GM12878 (cell line): ENCODE measurements around the gene GPRC5C. TPM values are rescaled to one million over a fixed set of nuclear protein-coding genes. Genes with fewer than 3 reads are reported as not detected.

ENCODE experiments used
- ATAC-seq: fragments of 200-7000 bp; cut with Tn5 transposase; 3 replicates; pipeline ENCODE4 v1.9.1; 2020; ENCODE audit warnings: mild to moderate bottlenecking, moderate library complexity
- BruUV-seq: library from RNA; stranded (reverse); fragments of 400-500 nt; replicated peaks from 2 replicates; lab custom pipeline; 2021; lab: Mats Ljungman, UMichigan
- CTCF ChIA-PET: fragments of 300-600 bp; sonication (Branson Sonifier 250); formaldehyde crosslinking; extraction: SDS; loops from one replicate; lab custom pipeline; 2021; ENCODE audit warnings: inconsistent platforms; lab: Yijun Ruan, JAX
- POLR2A ChIA-PET: fragments of 350-600 bp; formaldehyde crosslinking; extraction: SDS; loops from one replicate; lab custom pipeline; 2021; ENCODE audit warnings: inconsistent platforms; lab: Charles Lee
- RAD21 ChIA-PET: fragments of 300-600 bp; sonication (Branson Sonifier 250); formaldehyde crosslinking; loops from one replicate; lab custom pipeline; 2023; ENCODE audit warnings: antibody characterized with exemption; ENCODE audit not compliant: unreplicated experiment; lab: Charles Lee
- SMC1A ChIA-PET: fragments of 300-600 bp; sonication (Branson Sonifier 250); formaldehyde crosslinking; loops from one replicate; lab custom pipeline; 2023; ENCODE audit not compliant: unreplicated experiment, uncharacterized antibody; lab: Charles Lee
- DNase-seq: peaks from one replicate; pipeline ENCODE4 v3.0.0-alpha.2; 2011; ENCODE audit warnings: low read depth, low spot score
- FAIRE-seq: peaks from 3 replicates; lab custom pipeline; 2011; peaks lifted over from hg19 to GRCh38; lab: Jason Lieb, UNC
- H2AFZ ChIP-seq: 2 replicates; pipeline ENCODE4 v1.6.0; 2011; ENCODE audit warnings: low read depth, low read length, control low read depth; ENCODE audit not compliant: control insufficient read depth
- H3K27ac ChIP-seq: 2 replicates; pipeline ENCODE4 v1.5.1; 2011; ENCODE audit warnings: control low read depth; ENCODE audit not compliant: control insufficient read depth, insufficient read depth
- H3K27me3 ChIP-seq, 2 experiments: replicated peaks in 1 of 2; 2 replicates each; pipeline versions ENCODE4 v1.6.0 to v1.6.1; 2011; ENCODE audit warnings: low read length in 1 of 2; ENCODE audit not compliant: control insufficient read depth in 2 of 2, insufficient read depth in 2 of 2
- H3K36me3 ChIP-seq, 2 experiments: 2 replicates each; pipeline ENCODE4 v1.5.1; 2011; ENCODE audit warnings: low read length in 1 of 2; ENCODE audit not compliant: control insufficient read depth in 2 of 2, insufficient read depth in 2 of 2
- H3K4me1 ChIP-seq: 2 replicates; pipeline ENCODE4 v1.6.1; 2011; ENCODE audit warnings: mild to moderate bottlenecking, low read length, moderate library complexity, mixed read lengths; ENCODE audit not compliant: control insufficient read depth, insufficient read depth
- H3K4me2 ChIP-seq: 2 replicates; pipeline ENCODE4 v1.6.0; 2011; ENCODE audit warnings: control low read depth; ENCODE audit not compliant: control insufficient read depth, insufficient read depth
- H3K4me3 ChIP-seq: fragments of 200-600 bp; sonication (generic); 2 replicates; pipeline ENCODE4 v1.5.1; 2016
- H3K79me2 ChIP-seq: 2 replicates; pipeline ENCODE4 v1.6.0; 2011; ENCODE audit warnings: low read length; ENCODE audit not compliant: control insufficient read depth, insufficient read depth
- H3K9ac ChIP-seq: 2 replicates; pipeline ENCODE4 v1.8.0; 2011; ENCODE audit warnings: low read length, control low read depth, mixed read lengths; ENCODE audit not compliant: control insufficient read depth, insufficient read depth
- H3K9me3 ChIP-seq: replicated peaks from 3 replicates; pipeline ENCODE4 v1.5.1; 2011; ENCODE audit warnings: mild to moderate bottlenecking, low read length; ENCODE audit not compliant: control insufficient read depth, insufficient read depth
- H4K20me1 ChIP-seq: 2 replicates; pipeline ENCODE4 v1.6.0; 2011; ENCODE audit not compliant: control insufficient read depth, insufficient read depth
- BACH1 ChIP-seq: fragments of 450-650 bp; IDR thresholded peaks from 2 replicates; pipeline ENCODE4 v1.6.1; 2017; ENCODE audit warnings: mild to moderate bottlenecking, borderline replicate concordance
- CHD4 ChIP-seq: fragments of 200-600 bp; sonication (generic); IDR thresholded peaks from 2 replicates; pipeline ENCODE4 v1.6.1; 2016; ENCODE audit warnings: mild to moderate bottlenecking
- POLR2A ChIP-seq: IDR thresholded peaks from 2 replicates; pipeline ENCODE4 v1.6.1; 2011; ENCODE audit warnings: low read depth, mild to moderate bottlenecking, low read length
- POLR2AphosphoS2 ChIP-seq: IDR thresholded peaks from 2 replicates; pipeline ENCODE4 v1.6.1; 2011; ENCODE audit warnings: low read depth, mild to moderate bottlenecking, low read length, improper control_type of control experiment, moderate library complexity
- RAD51 ChIP-seq: fragments of 450-650 bp; IDR thresholded peaks from 2 replicates; pipeline ENCODE4 v1.6.1; 2016; ENCODE audit warnings: moderate library complexity, mild to moderate bottlenecking, inconsistent platforms
- WGBS: methylation state at CpG from one replicate; pipeline ENCODE4 v1.1.6; 2016; ENCODE audit warnings: low lambda C conversion rate; ENCODE audit not compliant: insufficient replicate concordance, insufficient coverage; ENCODE audit errors: missing lambda C conversion rate; 5-methylcytosine and 5-hydroxymethylcytosine counted together
- in situ Hi-C: fragments of 300-500 bp; cut with MboI; formaldehyde crosslinking; loops from 9 replicates; pipeline ENCODE4 v1.14.3; 2018; ENCODE audit warnings: mixed read lengths
- intact Hi-C: fragments of 100-400 bp; cut with micrococcal nuclease; formaldehyde crosslinking; loops from one replicate; pipeline ENCODE4 v1.14.2; 2022; ENCODE audit not compliant: unreplicated experiment
- polyA plus RNA-seq, 11 experiments: library from polyadenylated mRNA; depleted of rRNA in 4 of 11; unstranded in 6 of 11; stranded (reverse) in 5 of 11; fragments of >200 nt; fragmentation: Nextera tagmentation in 4 of 11; fragmentation: Illumina TruSeq in 1 of 11; extraction: Ambion mirVana in 4 of 11; extraction: Trizol in 1 of 11; gene quantifications; 1 replicate in 1 of 11; 2 replicates in 10 of 11; pipeline versions ENCODE4 v1.2.1 to v1.2.3, GENCODE V29; 2011 to 2016; ENCODE audit warnings: inconsistent platforms in 2 of 11, missing spikeins in 2 of 11, low read depth in 1 of 11
- total RNA-seq, 4 experiments: library from RNA; depleted of rRNA in 3 of 4; stranded (reverse); fragments of >200 nt in 3 of 4; fragmentation: Illumina TruSeq in 1 of 4; extraction: Trizol in 1 of 4; gene quantifications; 2 replicates each; pipeline versions ENCODE4 v1.2.1 to v1.2.3, GENCODE V29; 2013 to 2021
- TF ChIP-seq, protein P1 (sequence below): IDR thresholded peaks from 2 replicates; pipeline ENCODE4 v1.6.1; 2012; ENCODE audit warnings: low read depth, low read length, improper control_type of control experiment
- TF ChIP-seq, protein P2 (sequence below): fragments of 450-650 bp; IDR thresholded peaks from 2 replicates; pipeline ENCODE4 v1.6.1; 2016; ENCODE audit warnings: mild to moderate bottlenecking

GPRC5C gene
- total and polyA plus RNA-seq, 10 of the 15 experiments (the other 5 are each of a cell fraction or from before 2014, with no cell fraction given): 0.04 to 1.3 (median 0.36) TPM; not detected in 2

DNA sequence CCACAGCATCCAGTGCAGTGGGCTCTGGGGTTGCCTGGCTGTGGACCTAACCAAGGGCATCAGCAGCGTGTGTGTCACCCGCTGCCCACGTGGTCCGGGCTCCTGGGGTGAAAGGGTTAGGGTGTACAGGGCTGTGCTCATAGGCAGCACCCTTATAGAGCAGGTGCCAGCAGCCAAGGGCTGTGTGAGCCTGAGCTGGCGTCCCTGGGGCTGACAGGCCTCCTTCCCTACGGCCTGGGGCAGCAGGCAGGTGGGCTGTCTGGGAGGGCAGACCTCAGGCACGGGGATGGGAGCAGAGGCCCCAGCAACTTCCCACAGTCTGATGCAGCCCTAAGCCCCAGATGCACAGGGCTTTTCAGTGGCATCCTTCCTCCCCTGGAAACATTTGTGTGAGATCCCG is 48.4 kb downstream of the GPRC5C start:
- TF ChIP-seq, protein P1, sequence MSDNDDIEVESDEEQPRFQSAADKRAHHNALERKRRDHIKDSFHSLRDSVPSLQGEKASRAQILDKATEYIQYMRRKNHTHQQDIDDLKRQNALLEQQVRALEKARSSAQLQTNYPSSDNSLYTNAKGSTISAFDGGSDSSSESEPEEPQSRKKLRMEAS: no peak
- TF ChIP-seq POLR2A: peak; percentile 34; the same call in 1 of the 2 replicates
- TF ChIP-seq BACH1: 0 out of 2 replicates have a peak, but pooled peaks have one; percentile 27
- TF ChIP-seq RAD51: no peak
- FAIRE-seq (no peak), ATAC-seq (no peak), DNase-seq (no peak)
- ChIA-PET CTCF (interaction anchor here (0.6 to 2.1 kb wide), 6 partner anchors 11 to 101 kb away, joined by 3 to 8 read pairs (median 4); no protein-coding TSS in a partner anchor), SMC1A (interaction anchor here (1.5 kb wide), 1 partner anchor 9 kb away, joined by 9 read pairs; no protein-coding TSS in a partner anchor), RAD21 (interaction anchor here (0.6 to 1.3 kb wide), 2 partner anchors 16 to 94 kb away, joined by 3 to 4 read pairs; no protein-coding TSS in a partner anchor), POLR2A (interaction anchor here (1.3 kb wide), 1 partner anchor 9 kb away, joined by 4 read pairs; no protein-coding TSS in a partner anchor)
- H3K79me2 ChIP-seq: peaks cover 8% of the 10 kb centered on the region
- H3K4me2 ChIP-seq: no peak overlapping the region
- no peak overlapping the region for H3K27ac ChIP-seq
- peaks cover 20% of the 10 kb centered on the region for H3K4me1 ChIP-seq
- peaks cover 4% of the 10 kb centered on the region; the same call in 2 of the 3 replicates for H3K9me3 ChIP-seq
- peaks cover 30 to 39% of the 10 kb centered on the region in 2 experiments for H3K36me3 ChIP-seq
- in situ Hi-C loops (no loop called here), intact Hi-C loops (no loop called here)
- H3K4me3 ChIP-seq: no peak overlapping the region
- H3K27me3 ChIP-seq: no peaks in the 10 kb centered on the region
- no peak overlapping the region for H3K9ac ChIP-seq
- no TSS peak for BruUV-seq
- WGBS: 63% methylated on average over 8 of the region's 8 CpGs
- H4K20me1 ChIP-seq: no peaks in the 10 kb centered on the region; the same call in 1 of the 2 replicates
- no peak overlapping the region for H2AFZ ChIP-seq

DNA sequence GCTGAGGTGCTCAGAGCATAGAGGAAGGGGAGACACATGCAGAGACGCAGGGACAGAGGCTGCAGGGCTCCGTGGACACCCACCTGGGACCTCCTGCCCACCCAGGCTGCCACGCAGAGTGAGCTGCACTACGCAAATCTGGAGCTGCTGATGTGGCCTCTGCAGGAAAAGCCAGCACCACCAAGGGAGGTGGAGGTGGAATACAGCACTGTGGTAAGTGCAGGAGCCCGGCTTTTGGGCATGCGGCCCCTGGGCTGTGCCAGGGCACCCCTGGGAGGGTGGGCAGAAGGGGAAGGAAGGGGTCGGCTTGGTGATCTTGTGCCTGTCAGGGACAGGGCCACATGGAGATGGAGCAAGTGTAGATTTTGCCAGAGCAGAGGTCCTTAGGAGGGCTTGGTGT is 49.7 kb downstream of the GPRC5C start:
- H3K9ac ChIP-seq: no peak overlapping the region
- H3K4me3 ChIP-seq: no peak overlapping the region
- peaks cover 24 to 46% of the 10 kb centered on the region in 2 experiments for H3K36me3 ChIP-seq
- WGBS: 59% methylated on average over 7 of the region's 7 CpGs
- no TSS peak for BruUV-seq
- ChIA-PET SMC1A (interaction anchor here (0.6 to 1.5 kb wide), 2 partner anchors 10 to 176 kb away, joined by 3 to 9 read pairs; no protein-coding TSS in a partner anchor), CTCF (interaction anchor here (0.9 to 1.4 kb wide), 2 partner anchors 12 to 40 kb away, joined by 3 to 4 read pairs; no protein-coding TSS in a partner anchor), POLR2A (interaction anchor here (1.0 kb wide), 1 partner anchor 13 kb away, joined by 3 read pairs; no protein-coding TSS in a partner anchor), RAD21 (no interaction called here)
- no peaks in the 10 kb centered on the region for H3K27me3 ChIP-seq
- H3K27ac ChIP-seq: no peak overlapping the region
- ATAC-seq (no peak), DNase-seq (no peak), FAIRE-seq (no peak)
- in situ Hi-C loops: no loop called here
- H3K4me2 ChIP-seq: no peak overlapping the region
- H3K79me2 ChIP-seq: peaks cover 2% of the 10 kb centered on the region
- no peaks in the 10 kb centered on the region; the same call in 1 of the 2 replicates for H4K20me1 ChIP-seq
- TF ChIP-seq, protein P2, sequence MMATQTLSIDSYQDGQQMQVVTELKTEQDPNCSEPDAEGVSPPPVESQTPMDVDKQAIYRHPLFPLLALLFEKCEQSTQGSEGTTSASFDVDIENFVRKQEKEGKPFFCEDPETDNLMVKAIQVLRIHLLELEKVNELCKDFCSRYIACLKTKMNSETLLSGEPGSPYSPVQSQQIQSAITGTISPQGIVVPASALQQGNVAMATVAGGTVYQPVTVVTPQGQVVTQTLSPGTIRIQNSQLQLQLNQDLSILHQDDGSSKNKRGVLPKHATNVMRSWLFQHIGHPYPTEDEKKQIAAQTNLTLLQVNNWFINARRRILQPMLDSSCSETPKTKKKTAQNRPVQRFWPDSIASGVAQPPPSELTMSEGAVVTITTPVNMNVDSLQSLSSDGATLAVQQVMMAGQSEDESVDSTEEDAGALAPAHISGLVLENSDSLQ: no peak
- no peak for TF ChIP-seq CHD4
- TF ChIP-seq POLR2AphosphoS2: 0 out of 2 replicates have a peak, but pooled peaks have one; percentile 19
- H3K4me1 ChIP-seq: peaks cover 18% of the 10 kb centered on the region
- H3K9me3 ChIP-seq: no peaks in the 10 kb centered on the region; the same call in 2 of the 3 replicates
- H2AFZ ChIP-seq: no peak overlapping the region
- intact Hi-C loops: no loop called here
